Endometrial microvascular endothelial cells (primary cell): Measurements from ENCODE around the gene ARHGEF4. TPM values are rescaled to one million over a fixed set of nuclear protein-coding genes. Genes with fewer than 3 reads are reported as not detected.

Experiments
- in situ Hi-C: cut with HindIII; loops from 2 replicates; pipeline ENCODE4 v1.10.0; 2017; ENCODE audit warnings: low sequenced_read_pairs, low pct_unique_long_range_greater_than_20kb; ENCODE audit errors: inconsistent ontology term
- total RNA-seq: library from RNA; depleted of rRNA; stranded (reverse); fragments of >200 nt; gene quantifications from one replicate; pipeline ENCODE4 v1.2.3, GENCODE V29; 2015; ENCODE audit errors: inconsistent ontology term

ARHGEF4 gene
- total RNA-seq, 1 donor from 2014 or later, result not detected

DNA sequence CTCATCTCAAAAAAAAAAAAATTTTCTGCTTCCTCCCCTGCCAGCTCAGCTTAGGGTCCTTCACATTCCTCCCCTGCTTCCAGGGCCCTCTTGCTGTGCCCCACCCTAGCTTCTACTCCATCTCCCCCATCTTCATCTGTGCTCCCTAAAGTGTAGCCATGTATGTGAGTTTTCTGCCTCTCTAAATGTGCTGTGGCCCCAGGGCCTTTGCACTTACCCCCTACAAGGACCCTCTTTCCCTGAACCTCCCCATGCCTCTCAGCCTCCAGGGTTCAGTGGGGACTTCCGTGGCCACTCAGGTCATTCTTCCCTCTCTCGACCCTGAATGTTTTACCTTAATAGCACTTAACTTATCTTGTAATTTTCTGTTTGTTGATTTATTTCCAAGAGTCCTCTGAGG is 6.2 kb upstream of the ARHGEF4 start:
- in situ Hi-C loops, result no loop called here

- in situ Hi-C loops, result no loop called here
These were observed 5.4 kb upstream of the ARHGEF4 start for GRCh38 chr2:130831356-130831755.

DNA sequence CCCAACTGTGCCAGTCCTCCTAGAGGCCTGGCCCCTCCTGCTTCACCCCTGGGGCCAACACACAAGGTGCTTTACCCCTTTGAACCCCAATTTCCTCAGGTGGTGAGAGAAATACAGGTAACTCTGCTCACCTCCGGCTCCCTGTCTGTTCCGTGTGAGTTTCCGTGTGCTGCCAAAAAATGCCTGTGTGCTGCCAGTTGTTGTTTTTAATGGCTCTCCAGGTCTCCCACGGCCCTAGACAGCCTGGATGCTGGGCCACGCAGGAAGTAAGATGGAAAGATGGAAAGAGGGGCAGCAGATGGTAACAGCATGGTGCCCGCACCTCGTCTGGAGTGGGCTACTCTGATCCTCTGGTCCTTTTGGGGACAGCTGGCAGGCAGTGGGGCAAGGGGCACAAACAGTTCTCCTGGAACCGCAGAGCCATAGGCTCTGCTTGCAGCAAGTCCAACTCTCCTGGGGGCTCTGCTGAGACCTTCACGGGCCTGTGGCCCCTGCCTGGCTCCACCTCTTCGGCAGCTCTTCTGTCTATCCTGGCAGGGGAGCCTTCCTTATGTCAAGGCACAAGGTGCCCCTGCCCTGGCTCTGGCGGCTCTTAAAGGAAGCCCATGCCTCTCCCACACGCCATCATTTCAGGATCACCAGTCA is 4.3 kb upstream of the ARHGEF4 start:
- in situ Hi-C loops, result no loop called here

GRCh38 chr2:130834091-130834930 is 2.4 kb upstream of the ARHGEF4 start:
- in situ Hi-C loops, result no loop called here

GRCh38 chr2:130834931-130835765 is 1.6 kb upstream of the ARHGEF4 start:
- in situ Hi-C loops, result no loop called here

DNA sequence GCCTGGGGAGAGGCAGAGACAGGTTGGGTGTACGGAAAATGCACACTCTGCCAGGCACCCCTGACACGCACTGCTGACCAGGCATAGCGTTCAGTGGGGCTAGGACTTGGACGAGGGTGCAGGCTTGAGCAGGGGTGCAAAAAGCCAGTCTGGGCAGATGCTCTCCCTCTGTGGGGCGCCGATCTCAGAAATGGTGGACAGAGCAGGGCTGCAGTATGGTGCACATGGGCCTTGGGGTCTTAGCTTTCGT is 1.0 kb upstream of the ARHGEF4 start:
- in situ Hi-C loops, result no loop called here

DNA sequence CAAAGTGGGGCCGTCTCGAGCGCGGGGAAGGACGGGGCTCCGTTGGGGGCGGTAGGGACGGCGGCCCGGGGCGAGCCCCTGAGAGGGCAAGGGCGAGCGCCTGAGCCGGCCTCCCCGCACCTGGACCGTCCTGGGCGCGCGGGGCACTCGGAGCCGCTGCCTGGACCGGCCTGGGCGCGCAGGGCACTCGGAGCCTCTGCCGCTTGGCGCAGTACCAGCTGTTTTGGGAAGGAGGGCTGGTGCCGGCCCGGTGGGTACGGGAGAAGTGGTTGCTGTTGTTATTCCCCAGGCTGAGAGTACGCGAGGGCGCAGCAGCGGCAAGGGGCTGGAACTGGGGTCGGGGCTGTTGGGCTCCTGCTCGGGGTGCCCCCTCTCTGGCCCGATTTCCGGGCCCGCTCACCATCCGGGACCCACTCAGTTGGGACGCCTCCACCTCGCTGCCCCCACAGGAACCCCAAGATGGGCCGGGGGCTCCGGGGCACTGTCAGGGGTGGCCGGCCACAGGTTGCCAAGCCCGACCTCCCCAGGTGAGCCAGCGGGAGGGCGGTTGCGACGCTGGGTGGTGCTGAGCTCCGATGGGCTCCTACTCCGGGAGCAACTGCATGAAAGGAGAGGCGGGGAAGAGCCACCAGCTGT is 579 bp downstream of the ARHGEF4 start:
- in situ Hi-C loops, result no loop called here

- in situ Hi-C loops, result no loop called here
These were observed 1.3 kb downstream of the ARHGEF4 start for GRCh38 chr2:130837811-130838565.

- in situ Hi-C loops, result no loop called here
These were observed 2.5 kb downstream of the ARHGEF4 start for GRCh38 chr2:130839011-130839780.

DNA sequence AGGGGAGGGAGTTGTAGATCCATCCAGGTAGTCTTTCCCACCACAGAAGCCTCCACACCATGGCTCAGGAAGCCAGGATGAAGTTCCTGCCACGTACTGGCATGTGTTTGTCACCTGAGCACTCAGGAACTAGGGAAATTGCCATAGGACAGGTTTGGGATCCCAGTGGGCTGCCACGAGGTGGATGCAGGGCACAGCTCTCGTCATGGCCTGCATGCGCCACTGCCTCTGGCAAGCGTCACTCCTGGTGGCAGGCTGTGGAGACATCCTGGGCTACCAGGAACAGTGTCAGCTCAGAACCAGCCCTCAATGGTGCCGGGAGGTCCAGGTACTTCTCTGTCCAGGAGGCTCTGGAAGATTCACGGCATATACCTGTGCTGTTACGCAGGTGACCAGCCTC is 3.8 kb downstream of the ARHGEF4 start:
- in situ Hi-C loops, result no loop called here

DNA sequence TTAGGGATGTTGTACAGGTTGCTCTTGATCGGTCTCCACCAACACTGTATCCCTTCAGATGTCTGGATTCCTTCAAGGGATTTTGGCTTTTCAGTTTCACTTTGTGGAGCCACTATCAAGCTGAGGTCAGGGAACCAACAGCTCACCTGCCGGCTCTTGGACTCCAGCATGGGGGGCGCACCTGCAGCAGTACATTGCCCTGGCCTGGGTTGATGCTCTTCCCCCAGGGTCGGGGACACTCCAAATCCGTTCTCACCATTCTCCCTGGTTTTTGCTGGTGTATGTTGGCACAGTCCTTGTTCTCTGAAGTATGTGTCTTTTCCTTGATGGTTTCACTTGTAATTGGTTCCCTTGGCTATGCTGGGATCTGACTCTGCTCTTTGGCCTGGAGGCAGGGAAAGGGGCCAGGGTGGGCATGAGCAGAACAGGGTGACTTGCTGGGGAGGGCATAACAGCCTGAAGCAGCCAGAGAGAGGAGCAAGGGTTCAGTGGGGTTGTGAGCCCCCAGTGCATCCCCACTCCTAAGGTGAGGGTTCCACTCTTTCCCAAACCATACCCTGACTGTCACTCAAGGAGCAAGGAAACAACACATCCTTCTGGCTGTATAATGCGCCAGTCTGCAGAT is 5.1 kb downstream of the ARHGEF4 start:
- in situ Hi-C loops, result no loop called here

DNA sequence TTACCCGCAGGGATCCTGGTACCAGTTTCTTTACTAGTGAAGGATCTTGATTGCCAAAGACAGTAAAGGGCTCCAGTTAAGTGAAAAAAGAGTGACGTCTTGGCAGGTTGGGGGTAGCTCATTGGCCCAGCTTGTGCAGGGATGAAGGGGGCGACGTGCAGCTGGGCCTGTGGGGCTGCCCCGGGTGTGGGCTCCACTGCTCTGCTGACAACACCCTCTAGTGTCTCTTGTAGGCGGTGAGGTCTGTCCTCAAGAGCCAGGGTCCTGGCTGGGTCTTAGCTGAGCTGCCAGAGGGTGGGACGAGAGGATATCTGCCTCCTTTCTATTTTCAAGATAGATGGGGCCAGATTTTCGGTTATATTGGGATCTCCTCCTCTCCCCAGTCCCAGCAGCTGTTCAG is 6.1 kb downstream of the ARHGEF4 start:
- in situ Hi-C loops, result no loop called here

DNA sequence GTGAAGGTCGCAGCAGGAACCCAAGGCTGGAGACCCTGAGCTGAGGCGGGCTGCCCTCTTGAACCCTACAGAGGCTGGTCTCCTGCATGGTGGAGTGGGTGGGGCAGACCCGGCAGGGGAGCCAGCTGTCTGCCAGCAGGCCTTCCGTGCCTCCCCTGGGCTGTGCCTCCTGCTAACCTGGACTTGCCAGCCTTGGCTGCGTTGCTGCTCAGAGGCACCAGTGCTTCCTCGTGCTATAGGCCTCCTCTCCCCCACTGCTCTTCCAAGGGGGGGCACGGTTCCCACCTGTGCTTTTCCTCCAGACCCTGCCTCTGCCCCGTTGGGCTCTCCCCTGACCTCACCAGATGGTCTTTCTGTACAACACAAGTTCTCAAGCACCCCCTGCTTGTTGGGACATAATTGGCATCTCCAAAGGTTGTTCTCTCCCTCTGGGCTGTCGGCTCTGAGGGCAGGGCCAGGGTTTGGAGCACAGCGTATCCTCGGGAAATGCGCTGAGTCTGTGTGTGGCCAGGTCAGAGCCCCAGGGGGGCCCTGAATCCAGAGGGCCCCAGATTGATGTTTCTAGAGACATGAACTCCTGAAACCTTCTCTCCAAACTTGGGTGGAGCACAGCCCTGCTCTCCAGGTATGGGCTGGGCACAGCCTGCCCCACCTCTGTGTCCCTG is 6.7 kb downstream of the ARHGEF4 start:
- in situ Hi-C loops, result no loop called here

- in situ Hi-C loops, result no loop called here
These were observed 7.4 kb downstream of the ARHGEF4 start for GRCh38 chr2:130844161-130844560.

GRCh38 chr2:130845505-130846085 is 8.9 kb downstream of the ARHGEF4 start:
- in situ Hi-C loops, result no loop called here

DNA sequence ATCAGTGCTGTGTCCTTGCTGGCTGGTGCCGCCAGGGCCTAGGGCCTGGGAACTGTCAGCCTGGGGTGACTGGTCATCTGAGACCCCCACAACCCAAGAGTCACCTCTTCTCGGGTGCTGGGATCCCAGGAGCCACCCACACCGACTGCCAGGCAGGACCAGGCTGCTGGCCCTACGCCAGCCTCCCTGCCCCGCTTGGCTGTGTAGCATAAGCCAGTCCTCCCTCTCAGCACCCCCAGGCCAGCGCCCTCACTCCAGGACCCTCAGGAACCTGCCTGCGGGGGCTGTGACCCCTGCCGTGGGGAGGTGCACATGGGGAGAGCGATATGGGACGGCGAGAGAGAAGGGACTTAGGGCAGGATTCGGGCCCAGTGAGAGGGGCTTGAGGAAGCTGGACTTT is 9.5 kb downstream of the ARHGEF4 start:
- in situ Hi-C loops, result no loop called here
